WTC11 (cell line): ENCODE measurements around the gene SGTA. TPM values are rescaled to one million over a fixed set of nuclear protein-coding genes. Genes with fewer than 3 reads are reported as not detected.

Experiments
- ATAC-seq: fragments of 200-7000 bp; cut with Tn5 transposase; 2 replicates; pipeline ENCODE4 v1.10.0; 2021; ENCODE audit warnings: mild to moderate bottlenecking, moderate library complexity
- CTCF ChIA-PET: fragments of 300-600 bp; sonication (Branson Sonifier 250); formaldehyde crosslinking; loops from one replicate; lab custom pipeline; 2021; ENCODE audit warnings: antibody characterized with exemption; lab: Charles Lee
- POLR2A ChIA-PET: fragments of 350-600 bp; sonication (Branson Sonifier 250); formaldehyde crosslinking; loops from one replicate; lab custom pipeline; 2021; ENCODE audit warnings: antibody characterized with exemption; lab: Charles Lee
- DNase-seq: peaks from one replicate; pipeline ENCODE4 v3.0.0; 2021; ENCODE audit warnings: low spot score
- H3K27ac Mint-ChIP-seq: 2 replicates; pipeline ENCODE4 v1.8.0; 2021; ENCODE audit warnings: mixed read lengths
- H3K27me3 Mint-ChIP-seq: 2 replicates; pipeline ENCODE4 v1.8.0; 2021; ENCODE audit warnings: low read depth, mild to moderate bottlenecking, moderate library complexity, mixed read lengths
- H3K36me3 Mint-ChIP-seq: 2 replicates; pipeline ENCODE4 v1.8.0; 2021; ENCODE audit warnings: mixed read lengths
- H3K4me1 Mint-ChIP-seq: 2 replicates; pipeline ENCODE4 v1.8.0; 2022; ENCODE audit warnings: mixed read lengths
- H3K4me3 Mint-ChIP-seq: 2 replicates; pipeline ENCODE4 v1.8.0; 2021; ENCODE audit warnings: mild to moderate bottlenecking, moderate library complexity, mixed read lengths
- H3K9me3 Mint-ChIP-seq: 2 replicates; pipeline ENCODE4 v1.8.0; 2021; ENCODE audit warnings: mixed read lengths
- CBFB ChIP-seq: sonication (generic); formaldehyde crosslinking; IDR thresholded peaks from 2 replicates; pipeline ENCODE4 v1.8.1; 2022; ENCODE audit warnings: mild to moderate bottlenecking, low read depth, missing genetic modification reagents
- ELF4 ChIP-seq: sonication (generic); formaldehyde crosslinking; IDR thresholded peaks from 2 replicates; pipeline ENCODE4 v1.8.1; 2022; ENCODE audit warnings: low read depth, mild to moderate bottlenecking, moderate library complexity, missing genetic modification reagents
- JUN ChIP-seq: sonication (generic); formaldehyde crosslinking; IDR thresholded peaks from 2 replicates; pipeline ENCODE4 v1.8.0; 2023; ENCODE audit warnings: mild to moderate bottlenecking, missing genetic modification reagents
- NFATC4 ChIP-seq: fragments of 250-450 bp; sonication (Bioruptor Pico); IDR thresholded peaks from 2 replicates; pipeline ENCODE4 v1.9.0; 2021; ENCODE audit warnings: mild to moderate bottlenecking
- OVOL2 ChIP-seq: fragments of 250-450 bp; sonication (Bioruptor Pico); IDR thresholded peaks from 2 replicates; pipeline ENCODE4 v1.9.0; 2021; ENCODE audit warnings: mild to moderate bottlenecking, borderline replicate concordance
- SMAD3 ChIP-seq: sonication (generic); formaldehyde crosslinking; IDR thresholded peaks from 2 replicates; pipeline ENCODE4 v1.8.0; 2022; ENCODE audit warnings: missing genetic modification reagents, mild to moderate bottlenecking, borderline replicate concordance
- TP53 ChIP-seq: sonication (generic); formaldehyde crosslinking; IDR thresholded peaks from 2 replicates; pipeline ENCODE4 v1.8.1; 2023; ENCODE audit warnings: mild to moderate bottlenecking, missing genetic modification reagents
- ZBTB21 ChIP-seq: sonication (generic); formaldehyde crosslinking; IDR thresholded peaks from 2 replicates; pipeline ENCODE4 v1.8.1; 2023; ENCODE audit warnings: mild to moderate bottlenecking, missing genetic modification reagents, borderline replicate concordance
- total RNA-seq: library from RNA; stranded (reverse); gene quantifications from 3 replicates; pipeline ENCODE4 v1.2.3, GENCODE V29; 2021
- TF ChIP-seq, protein P1 (sequence below): fragments of 250-450 bp; sonication (Bioruptor Pico); IDR thresholded peaks from 2 replicates; pipeline ENCODE4 v1.9.0; 2021; ENCODE audit warnings: mild to moderate bottlenecking
- TF ChIP-seq, protein P2 (sequence below): fragments of 250-450 bp; sonication (Bioruptor Pico); IDR thresholded peaks from 2 replicates; pipeline ENCODE4 v1.8.0; 2021; ENCODE audit warnings: mild to moderate bottlenecking
- TF ChIP-seq, protein P3 (sequence below): sonication (generic); formaldehyde crosslinking; IDR thresholded peaks from 2 replicates; pipeline ENCODE4 v1.8.1; 2023; ENCODE audit warnings: mild to moderate bottlenecking, missing genetic modification reagents
- TF ChIP-seq, protein P4 (sequence below): fragments of 250-450 bp; sonication (Bioruptor Pico); IDR thresholded peaks from 2 replicates; pipeline ENCODE4 v1.9.0; 2021; ENCODE audit warnings: moderate library complexity, mild to moderate bottlenecking, inconsistent platforms, borderline replicate concordance

The SGTA gene
- total RNA-seq, 1 experiment from 2014 or later: 91.2 TPM

DNA sequence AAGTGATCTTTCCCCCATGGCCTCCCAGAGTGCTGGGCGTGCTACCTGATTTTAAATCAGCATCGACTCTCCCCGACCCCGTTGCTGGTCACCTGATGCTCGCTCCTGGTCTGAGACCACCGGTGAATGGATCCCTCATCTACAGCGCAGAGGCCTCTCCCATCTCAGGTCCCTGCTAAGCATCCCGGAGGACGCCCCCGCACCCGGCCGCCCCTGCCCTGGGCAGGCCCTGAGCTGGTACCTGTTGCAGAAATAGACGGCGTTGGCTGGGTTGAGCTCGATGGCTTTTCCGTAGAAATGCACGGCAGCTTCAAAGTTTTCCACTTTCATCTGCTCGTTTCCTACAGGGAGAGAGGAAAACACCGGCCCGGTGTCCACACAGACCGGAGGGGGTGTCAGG is 18.1 kb downstream of the SGTA start:
- H3K4me1 Mint-ChIP-seq: no peaks in the 10 kb centered on the region
- H3K9me3 Mint-ChIP-seq: no peaks in the 10 kb centered on the region
- H3K27ac Mint-ChIP-seq: no peak overlapping the region
- CTCF ChIA-PET: no interaction called here
- POLR2A ChIA-PET: no interaction called here
- TF ChIP-seq, protein P1, sequence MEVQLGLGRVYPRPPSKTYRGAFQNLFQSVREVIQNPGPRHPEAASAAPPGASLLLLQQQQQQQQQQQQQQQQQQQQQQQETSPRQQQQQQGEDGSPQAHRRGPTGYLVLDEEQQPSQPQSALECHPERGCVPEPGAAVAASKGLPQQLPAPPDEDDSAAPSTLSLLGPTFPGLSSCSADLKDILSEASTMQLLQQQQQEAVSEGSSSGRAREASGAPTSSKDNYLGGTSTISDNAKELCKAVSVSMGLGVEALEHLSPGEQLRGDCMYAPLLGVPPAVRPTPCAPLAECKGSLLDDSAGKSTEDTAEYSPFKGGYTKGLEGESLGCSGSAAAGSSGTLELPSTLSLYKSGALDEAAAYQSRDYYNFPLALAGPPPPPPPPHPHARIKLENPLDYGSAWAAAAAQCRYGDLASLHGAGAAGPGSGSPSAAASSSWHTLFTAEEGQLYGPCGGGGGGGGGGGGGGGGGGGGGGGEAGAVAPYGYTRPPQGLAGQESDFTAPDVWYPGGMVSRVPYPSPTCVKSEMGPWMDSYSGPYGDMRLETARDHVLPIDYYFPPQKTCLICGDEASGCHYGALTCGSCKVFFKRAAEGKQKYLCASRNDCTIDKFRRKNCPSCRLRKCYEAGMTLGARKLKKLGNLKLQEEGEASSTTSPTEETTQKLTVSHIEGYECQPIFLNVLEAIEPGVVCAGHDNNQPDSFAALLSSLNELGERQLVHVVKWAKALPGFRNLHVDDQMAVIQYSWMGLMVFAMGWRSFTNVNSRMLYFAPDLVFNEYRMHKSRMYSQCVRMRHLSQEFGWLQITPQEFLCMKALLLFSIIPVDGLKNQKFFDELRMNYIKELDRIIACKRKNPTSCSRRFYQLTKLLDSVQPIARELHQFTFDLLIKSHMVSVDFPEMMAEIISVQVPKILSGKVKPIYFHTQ (CRISPR knock-in tag): no peak
- TF ChIP-seq ELF4: no peak
- TF ChIP-seq, protein P2, sequence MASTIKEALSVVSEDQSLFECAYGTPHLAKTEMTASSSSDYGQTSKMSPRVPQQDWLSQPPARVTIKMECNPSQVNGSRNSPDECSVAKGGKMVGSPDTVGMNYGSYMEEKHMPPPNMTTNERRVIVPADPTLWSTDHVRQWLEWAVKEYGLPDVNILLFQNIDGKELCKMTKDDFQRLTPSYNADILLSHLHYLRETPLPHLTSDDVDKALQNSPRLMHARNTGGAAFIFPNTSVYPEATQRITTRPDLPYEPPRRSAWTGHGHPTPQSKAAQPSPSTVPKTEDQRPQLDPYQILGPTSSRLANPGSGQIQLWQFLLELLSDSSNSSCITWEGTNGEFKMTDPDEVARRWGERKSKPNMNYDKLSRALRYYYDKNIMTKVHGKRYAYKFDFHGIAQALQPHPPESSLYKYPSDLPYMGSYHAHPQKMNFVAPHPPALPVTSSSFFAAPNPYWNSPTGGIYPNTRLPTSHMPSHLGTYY (CRISPR knock-in tag): no peak
- no peak for TF ChIP-seq OVOL2 (CRISPR knock-in tag)
- no peak for TF ChIP-seq CBFB
- H3K27me3 Mint-ChIP-seq: no peaks in the 10 kb centered on the region
- DNase-seq (no peak), ATAC-seq (no peak)
- no peak overlapping the region for H3K4me3 Mint-ChIP-seq
- peaks cover 21% of the 10 kb centered on the region for H3K36me3 Mint-ChIP-seq

DNA sequence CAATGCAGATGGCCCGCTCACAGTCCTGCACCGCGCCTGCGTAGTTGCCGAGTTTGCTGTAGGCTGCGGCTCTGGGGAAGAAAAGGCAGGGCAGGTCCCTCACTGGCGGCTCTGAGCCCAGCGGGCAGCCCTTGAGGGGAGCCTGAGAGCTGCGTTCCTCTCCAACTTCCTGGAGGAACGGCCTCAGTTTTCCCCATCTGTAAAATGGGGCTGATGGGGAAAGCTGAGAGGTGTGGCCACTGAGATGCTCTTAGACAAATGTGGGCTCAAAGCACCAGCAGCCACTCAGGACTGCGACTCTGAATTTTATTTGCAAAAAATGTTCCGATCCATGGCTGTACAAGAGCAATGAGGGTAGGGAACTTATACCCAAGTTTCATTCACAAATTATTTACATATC is 19.4 kb downstream of the SGTA start:
- TF ChIP-seq, protein P3, sequence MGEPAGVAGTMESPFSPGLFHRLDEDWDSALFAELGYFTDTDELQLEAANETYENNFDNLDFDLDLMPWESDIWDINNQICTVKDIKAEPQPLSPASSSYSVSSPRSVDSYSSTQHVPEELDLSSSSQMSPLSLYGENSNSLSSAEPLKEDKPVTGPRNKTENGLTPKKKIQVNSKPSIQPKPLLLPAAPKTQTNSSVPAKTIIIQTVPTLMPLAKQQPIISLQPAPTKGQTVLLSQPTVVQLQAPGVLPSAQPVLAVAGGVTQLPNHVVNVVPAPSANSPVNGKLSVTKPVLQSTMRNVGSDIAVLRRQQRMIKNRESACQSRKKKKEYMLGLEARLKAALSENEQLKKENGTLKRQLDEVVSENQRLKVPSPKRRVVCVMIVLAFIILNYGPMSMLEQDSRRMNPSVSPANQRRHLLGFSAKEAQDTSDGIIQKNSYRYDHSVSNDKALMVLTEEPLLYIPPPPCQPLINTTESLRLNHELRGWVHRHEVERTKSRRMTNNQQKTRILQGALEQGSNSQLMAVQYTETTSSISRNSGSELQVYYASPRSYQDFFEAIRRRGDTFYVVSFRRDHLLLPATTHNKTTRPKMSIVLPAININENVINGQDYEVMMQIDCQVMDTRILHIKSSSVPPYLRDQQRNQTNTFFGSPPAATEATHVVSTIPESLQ (CRISPR knock-in tag): no peak
- DNase-seq (no peak), ATAC-seq (no peak)
- Mint-ChIP-seq H3K9me3 (no peaks in the 10 kb centered on the region), H3K27me3 (no peaks in the 10 kb centered on the region), H3K4me1 (no peaks in the 10 kb centered on the region), H3K36me3 (peaks cover 28% of the 10 kb centered on the region), H3K4me3 (no peak overlapping the region), H3K27ac (no peak overlapping the region)
- ChIA-PET CTCF (no interaction called here), POLR2A (no interaction called here)

DNA sequence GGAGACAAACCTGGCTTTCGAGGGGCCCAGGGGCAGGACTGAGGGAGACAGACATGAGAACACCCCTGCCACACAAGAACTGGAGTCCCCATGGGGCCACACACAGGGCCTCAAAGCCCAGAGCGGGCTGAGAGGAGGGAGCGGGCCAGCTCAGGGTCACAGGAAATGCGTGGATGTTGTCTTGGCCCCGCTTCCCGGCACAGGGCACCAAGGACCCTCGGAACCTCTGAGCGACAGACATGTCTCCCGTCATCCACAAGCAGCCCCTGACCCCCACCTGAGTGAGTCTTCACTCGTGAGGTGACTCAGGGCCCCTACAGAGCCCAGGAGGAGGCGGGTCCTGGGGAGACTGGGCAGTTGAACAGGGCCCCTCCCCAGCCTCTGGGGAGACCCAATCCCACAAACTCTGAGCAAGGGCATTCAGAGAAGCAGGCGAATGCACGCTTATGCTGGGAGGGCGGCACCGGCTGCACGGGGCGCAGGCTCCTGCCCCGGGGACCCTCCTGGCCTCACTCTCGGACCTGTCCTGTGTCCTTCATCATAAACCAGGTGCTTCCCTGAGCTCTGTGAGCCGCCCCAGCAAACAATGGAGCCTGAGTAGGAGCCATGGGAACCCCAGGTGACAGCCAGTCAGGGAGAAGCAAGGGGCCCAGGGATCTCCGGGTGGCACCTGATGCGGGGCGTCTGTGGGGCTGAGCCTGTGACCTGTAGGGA is 20.1 kb downstream of the SGTA start:
- no peaks in the 10 kb centered on the region for H3K27me3 Mint-ChIP-seq
- ChIA-PET POLR2A (no interaction called here), CTCF (interaction anchor here (1.4 kb wide), 1 partner anchor 126 kb away, joined by 3 read pairs; no protein-coding TSS in a partner anchor)
- H3K4me1 Mint-ChIP-seq: no peaks in the 10 kb centered on the region
- TF ChIP-seq NFATC4 (CRISPR knock-in tag): no peak
- no peak for TF ChIP-seq OVOL2 (CRISPR knock-in tag)
- no peak for TF ChIP-seq ZBTB21 (CRISPR knock-in tag)
- TF ChIP-seq TP53 (CRISPR knock-in tag): no peak
- TF ChIP-seq, protein P4, sequence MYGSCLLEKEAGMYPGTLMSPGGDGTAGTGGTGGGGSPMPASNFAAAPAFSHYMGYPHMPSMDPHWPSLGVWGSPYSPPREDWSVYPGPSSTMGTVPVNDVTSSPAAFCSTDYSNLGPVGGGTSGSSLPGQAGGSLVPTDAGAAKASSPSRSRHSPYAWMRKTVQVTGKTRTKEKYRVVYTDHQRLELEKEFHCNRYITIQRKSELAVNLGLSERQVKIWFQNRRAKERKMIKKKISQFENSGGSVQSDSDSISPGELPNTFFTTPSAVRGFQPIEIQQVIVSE: no peak
- TF ChIP-seq SMAD3 (CRISPR knock-in tag): no peak
- no peak for TF ChIP-seq JUN (CRISPR knock-in tag)
- no peak for ATAC-seq
- H3K27ac Mint-ChIP-seq: no peak overlapping the region
- H3K4me3 Mint-ChIP-seq: no peak overlapping the region
- H3K9me3 Mint-ChIP-seq: no peaks in the 10 kb centered on the region
- H3K36me3 Mint-ChIP-seq: peaks cover 32% of the 10 kb centered on the region
- DNase-seq: no peak
